GM21717 (cell line): Measurements from ENCODE around the gene SLC2A6.

Experiments
- ATAC-seq: cut with Tn5 transposase; IDR thresholded peaks from one replicate; pipeline ENCODE4 v1.9.1; 2021; ENCODE audit warnings: mild to moderate bottlenecking, moderate library complexity; ENCODE audit not compliant: unreplicated experiment

Gene SLC2A6

GRCh38 chr9:133496861-133497842 lies 18.3 kb upstream of the SLC2A6 start:
- ATAC-seq: no peak

- ATAC-seq: no peak
Observed at GRCh38 chr9:133495327-133496293, 16.7 kb upstream of the SLC2A6 start.

GRCh38 chr9:133494636-133495326 lies 15.9 kb upstream of the SLC2A6 start:
- ATAC-seq: no peak

GRCh38 chr9:133493845-133494540 lies 15.1 kb upstream of the SLC2A6 start:
- no peak for ATAC-seq

- no peak for ATAC-seq
Observed at GRCh38 chr9:133493428-133493827, 14.5 kb upstream of the SLC2A6 start.

- ATAC-seq: no peak
Observed at GRCh38 chr9:133492061-133493021, 13.4 kb upstream of the SLC2A6 start.

GRCh38 chr9:133491656-133491925 lies 12.7 kb upstream of the SLC2A6 start:
- ATAC-seq: no peak

GRCh38 chr9:133490865-133491655 lies 12.2 kb upstream of the SLC2A6 start:
- no peak for ATAC-seq

- ATAC-seq: no peak
Observed at GRCh38 chr9:133490201-133490681, 11.3 kb upstream of the SLC2A6 start.

GRCh38 chr9:133489253-133490190 lies 10.6 kb upstream of the SLC2A6 start:
- no peak for ATAC-seq

- no peak for ATAC-seq
Observed at GRCh38 chr9:133488686-133489252, 9.9 kb upstream of the SLC2A6 start.

- no peak for ATAC-seq
Observed at GRCh38 chr9:133487331-133487725, 8.4 kb upstream of the SLC2A6 start.

- no peak for ATAC-seq
Observed at GRCh38 chr9:133485531-133486260, 6.8 kb upstream of the SLC2A6 start.

GRCh38 chr9:133484671-133485437 lies 6.0 kb upstream of the SLC2A6 start:
- ATAC-seq: no peak

GRCh38 chr9:133483611-133484010 lies 4.7 kb upstream of the SLC2A6 start:
- ATAC-seq: no peak
